NK-92 (cell line): ENCODE results near the gene CARMIL1.
"Not testable (repeated sequence)": the region's sequence is repeated elsewhere in the genome, so short reads cannot be mapped to it uniquely, and the experiment has no call there.

ENCODE experiments used
- DNase-seq: peaks from one replicate; lab custom pipeline; 2025; ENCODE audit not compliant: unreplicated experiment; lab: John Stamatoyannopoulos, UW

The CARMIL1 gene

GRCh38 chr6:25366903-25367545, 87.8 kb downstream of the CARMIL1 start:
- DNase-seq, result no peak

GRCh38 chr6:25369036-25369432, 89.9 kb downstream of the CARMIL1 start:
- DNase-seq, result no peak

- no peak for DNase-seq
These were observed 90.4 kb downstream of the CARMIL1 start for GRCh38 chr6:25369433-25370177.

GRCh38 chr6:25370178-25371036, 91.2 kb downstream of the CARMIL1 start:
- DNase-seq, result no peak

- DNase-seq, result no peak
These were observed 91.8 kb downstream of the CARMIL1 start for GRCh38 chr6:25371037-25371347.

GRCh38 chr6:25375125-25375524, 96.0 kb downstream of the CARMIL1 start:
- no peak for DNase-seq

GRCh38 chr6:25377664-25378063, 98.5 kb downstream of the CARMIL1 start:
- no peak for DNase-seq

GRCh38 chr6:25381077-25381476, 101.9 kb downstream of the CARMIL1 start:
- no peak for DNase-seq

GRCh38 chr6:25382476-25382875, 103.3 kb downstream of the CARMIL1 start:
- DNase-seq, result not testable (repeated sequence)

GRCh38 chr6:25384234-25384633, 105.1 kb downstream of the CARMIL1 start:
- no peak for DNase-seq

- DNase-seq, result no peak
These were observed 105.8 kb downstream of the CARMIL1 start for GRCh38 chr6:25384967-25385366.

GRCh38 chr6:25387483-25387882, 108.3 kb downstream of the CARMIL1 start:
- no peak for DNase-seq

- DNase-seq, result no peak
These were observed 108.7 kb downstream of the CARMIL1 start for GRCh38 chr6:25387911-25388310.

GRCh38 chr6:25388776-25389175, 109.6 kb downstream of the CARMIL1 start:
- DNase-seq, result no peak

GRCh38 chr6:25389471-25389870, 110.3 kb downstream of the CARMIL1 start:
- no peak for DNase-seq

GRCh38 chr6:25392372-25392771, 113.2 kb downstream of the CARMIL1 start:
- no peak for DNase-seq

- DNase-seq, result no peak
These were observed 116.6 kb downstream of the CARMIL1 start for GRCh38 chr6:25395731-25396130.

GRCh38 chr6:25397406-25397805, 118.2 kb downstream of the CARMIL1 start:
- DNase-seq, result no peak

GRCh38 chr6:25399885-25400284, 120.7 kb downstream of the CARMIL1 start:
- DNase-seq, result no peak

GRCh38 chr6:25401711-25402110, 122.5 kb downstream of the CARMIL1 start:
- no peak for DNase-seq

- no peak for DNase-seq
These were observed 123.0 kb downstream of the CARMIL1 start for GRCh38 chr6:25402125-25402524.

GRCh38 chr6:25403150-25403549, 124.0 kb downstream of the CARMIL1 start:
- no peak for DNase-seq
